Measurements from ENCODE around the gene KRT24.
"Not testable (repeated sequence)": the region's sequence is repeated elsewhere in the genome, so short reads cannot be mapped to it uniquely, and the experiment has no call there.

KRT24 gene

DNA sequence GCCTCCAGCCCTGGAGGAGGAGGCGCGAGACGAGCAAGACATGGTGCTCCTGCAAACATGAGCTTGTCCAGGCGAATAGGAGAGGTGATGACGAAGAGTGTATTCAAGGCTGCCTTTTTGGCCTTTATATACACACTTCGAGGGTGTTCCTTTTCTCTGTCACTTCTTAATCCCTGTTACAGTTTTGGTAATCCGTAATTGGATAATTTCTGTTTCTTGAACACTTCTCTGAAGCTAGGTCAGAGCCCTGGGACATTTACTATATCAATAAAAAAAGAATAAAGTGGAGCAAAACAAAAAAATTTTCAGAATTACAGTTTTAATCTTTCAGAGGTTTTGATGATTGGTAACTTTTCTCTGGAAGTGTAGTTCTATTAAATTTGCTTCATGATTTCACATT is at the start of gene KRT24:
TSS of gene KRT24 (minus strand) at position 101 of the 400 bp plus-strand sequence. CDS start at position 42, 59 bp downstream.
- no peak for DNase-seq

DNA sequence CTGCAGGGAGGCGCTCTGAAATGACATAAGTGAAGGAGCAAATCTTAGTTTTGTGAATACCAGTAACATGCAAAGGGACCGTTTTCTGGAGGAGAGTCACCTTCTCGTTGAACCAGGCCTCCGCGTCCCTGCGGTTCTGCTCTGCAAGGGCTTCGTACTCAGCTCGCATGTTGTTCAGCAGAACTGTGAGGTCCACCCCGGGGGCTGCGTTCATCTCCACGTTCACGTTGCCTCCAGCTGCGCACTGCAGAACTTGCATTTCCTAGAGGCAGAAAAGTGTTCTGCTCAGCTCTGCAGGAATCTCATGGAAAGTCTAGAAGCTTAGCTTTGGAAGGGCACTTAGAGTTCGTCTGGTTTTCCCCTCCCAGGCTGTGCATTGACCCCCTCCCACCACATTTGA is 47.5 kb upstream of the KRT24 start:
- DNase-seq, result no peak

DNA sequence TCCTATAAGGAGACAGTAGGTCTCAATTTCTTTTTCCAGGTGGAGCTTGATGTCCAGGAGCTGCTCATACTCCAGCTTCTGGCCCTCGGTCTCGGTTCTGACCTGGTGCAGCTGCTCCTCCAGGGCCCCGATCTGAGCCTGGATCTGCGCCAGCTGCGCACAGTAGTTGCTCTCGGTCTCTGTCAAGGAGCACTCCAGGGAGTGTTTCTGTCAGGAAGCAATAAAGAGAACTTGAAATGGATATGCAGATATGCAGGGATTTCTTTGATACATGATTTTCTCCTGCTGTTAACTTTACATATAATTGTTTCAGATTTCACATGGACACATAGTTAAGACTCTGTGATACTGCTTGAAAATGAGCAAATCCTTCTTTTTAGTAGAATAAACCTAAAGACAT is 46.8 kb upstream of the KRT24 start:
- DNase-seq, result no peak

DNA sequence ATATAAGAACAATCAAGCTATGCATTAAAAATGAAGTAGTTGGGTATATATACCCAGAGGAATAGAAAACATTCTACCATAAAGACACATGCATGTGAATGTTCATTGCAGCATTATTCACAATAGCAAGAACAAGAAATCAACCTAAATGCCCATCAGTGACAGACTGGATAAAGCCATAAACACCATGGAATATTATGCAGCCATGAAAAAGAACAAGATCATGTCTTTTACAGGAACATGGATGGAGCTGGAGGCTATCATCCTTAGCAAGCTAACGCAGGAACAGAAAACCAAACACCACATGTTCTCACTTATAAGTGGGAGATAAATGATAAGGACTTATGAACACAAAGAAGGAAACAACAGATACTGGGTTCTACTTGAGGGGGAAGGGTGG is 45.1 kb upstream of the KRT24 start:
- DNase-seq, result not testable (repeated sequence)

- DNase-seq, result no peak
Observed at GRCh38 chr17:40738553-40738952, 35.0 kb upstream of the KRT24 start.

DNA sequence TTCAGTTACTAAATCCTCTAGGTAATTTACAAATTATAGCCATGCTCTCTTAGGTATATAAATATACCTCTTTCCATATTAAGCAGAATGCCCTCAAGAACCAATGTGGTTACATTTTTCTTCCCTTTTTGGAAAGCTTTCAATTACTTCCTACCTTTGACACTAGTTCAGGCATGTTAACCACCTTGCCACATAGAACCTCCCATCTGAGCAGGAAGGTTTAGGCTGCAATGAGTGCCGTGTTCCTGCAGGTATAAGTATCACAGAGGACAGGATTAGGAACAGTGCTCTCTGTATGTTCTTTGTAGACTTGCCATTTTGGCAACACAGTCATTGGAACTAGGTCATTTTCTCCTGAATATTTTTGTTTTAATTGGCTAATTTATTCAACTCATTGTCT is 31.5 kb upstream of the KRT24 start:
- no peak for DNase-seq

DNA sequence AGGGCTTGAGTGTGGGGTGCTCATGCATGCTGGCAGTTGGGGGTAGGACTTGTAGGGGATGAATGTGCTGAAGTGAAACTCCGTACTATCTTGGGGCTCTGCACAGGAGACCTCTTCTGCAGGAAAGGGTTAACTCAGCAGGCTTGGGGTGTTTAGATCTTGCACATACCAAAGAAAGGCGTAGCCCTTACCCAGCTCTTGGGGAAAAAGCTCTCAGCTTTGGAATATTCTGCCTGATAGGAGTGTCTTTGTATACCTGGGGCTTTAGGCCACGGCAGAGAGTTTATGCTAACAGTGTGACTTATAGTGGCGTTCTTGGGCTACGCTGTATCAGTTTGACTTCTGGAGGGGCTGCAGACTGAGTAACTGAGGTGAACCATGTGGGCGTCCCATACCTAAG is 30.5 kb upstream of the KRT24 start:
- no peak for DNase-seq

DNA sequence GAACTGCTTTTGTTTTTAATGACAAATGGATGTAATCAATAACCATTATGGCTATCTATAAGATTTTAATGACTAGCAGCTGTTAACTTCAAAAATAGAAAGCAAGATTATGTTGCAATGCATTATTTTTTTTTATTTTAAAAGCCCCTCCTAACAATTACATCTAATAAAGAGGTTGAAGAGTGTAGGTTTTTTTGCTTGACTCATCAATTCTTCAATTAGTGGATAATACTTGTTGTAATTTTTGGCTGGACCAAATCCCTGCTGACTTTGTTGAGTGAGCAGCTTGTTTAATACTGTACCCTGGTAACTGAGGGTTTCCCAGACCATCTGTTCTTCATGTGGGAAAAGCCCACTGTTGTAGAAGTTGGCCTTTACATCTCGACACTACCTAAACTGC is 27.4 kb upstream of the KRT24 start:
- DNase-seq, result no peak

DNA sequence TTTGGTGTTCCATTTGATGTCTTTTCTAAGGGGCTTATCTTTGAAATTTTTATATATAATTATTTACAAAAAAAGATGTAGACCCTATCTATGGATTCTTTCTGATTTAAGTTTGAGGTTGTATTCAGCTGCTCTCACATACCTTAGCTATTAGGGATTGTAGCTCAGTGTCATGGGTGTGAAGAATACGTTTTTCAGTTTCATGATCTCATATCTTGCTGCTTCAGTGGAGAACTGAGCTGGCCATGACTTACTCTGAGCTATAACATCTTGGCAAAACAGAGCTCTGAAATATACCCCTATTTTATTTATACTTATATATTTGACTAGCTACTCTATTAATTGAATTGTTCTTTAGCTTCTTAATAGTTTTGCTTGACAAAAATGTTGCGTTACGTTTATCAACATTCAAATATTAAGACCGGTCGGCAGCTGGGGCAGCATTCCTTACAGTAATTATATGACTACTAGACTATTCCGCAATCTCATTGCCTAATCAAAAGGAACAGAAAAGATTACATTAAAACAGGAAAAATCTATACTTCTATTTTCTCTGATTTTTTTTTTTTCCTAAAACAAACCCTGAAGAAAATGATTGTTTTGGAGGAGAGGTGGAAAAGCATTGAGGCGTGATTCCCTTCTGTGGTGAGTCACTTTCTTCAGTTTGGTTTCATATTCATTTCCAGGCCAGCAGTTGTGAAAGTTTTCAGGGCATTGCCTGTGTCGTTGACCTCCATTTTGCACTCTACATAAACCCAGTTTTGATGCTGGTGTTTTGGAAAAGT is 24.1 kb upstream of the KRT24 start:
- no peak for DNase-seq

- DNase-seq, result peak; percentile 16
Observed at GRCh38 chr17:40726919-40727318, 23.4 kb upstream of the KRT24 start.

DNA sequence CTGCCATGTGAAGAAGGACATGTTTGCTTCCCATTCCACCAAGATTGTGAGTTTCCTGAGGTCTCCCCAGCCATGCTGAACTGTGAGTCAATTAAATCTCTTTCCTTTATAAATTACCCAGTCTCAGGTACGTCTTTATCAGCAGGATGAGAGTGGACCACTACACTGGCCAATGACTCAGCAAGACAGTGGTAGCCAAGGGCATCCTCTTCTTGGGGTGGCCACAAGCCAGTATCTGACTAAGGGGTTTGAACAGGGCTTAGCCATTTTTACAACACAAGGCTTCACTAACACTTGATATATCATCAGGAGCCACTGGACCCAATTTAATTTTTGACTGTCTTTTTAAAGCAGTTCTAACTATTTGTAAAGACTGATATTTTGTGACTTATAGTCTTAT is 21.1 kb upstream of the KRT24 start:
- no peak for DNase-seq

- no peak for DNase-seq
Observed at GRCh38 chr17:40722241-40722640, 18.7 kb upstream of the KRT24 start.

- no peak for DNase-seq
Observed at GRCh38 chr17:40720899-40721298, 17.3 kb upstream of the KRT24 start.

- no peak for DNase-seq
Observed at GRCh38 chr17:40718930-40719329, 15.4 kb upstream of the KRT24 start.

- no peak for DNase-seq
Observed at GRCh38 chr17:40717776-40718175, 14.2 kb upstream of the KRT24 start.

DNA sequence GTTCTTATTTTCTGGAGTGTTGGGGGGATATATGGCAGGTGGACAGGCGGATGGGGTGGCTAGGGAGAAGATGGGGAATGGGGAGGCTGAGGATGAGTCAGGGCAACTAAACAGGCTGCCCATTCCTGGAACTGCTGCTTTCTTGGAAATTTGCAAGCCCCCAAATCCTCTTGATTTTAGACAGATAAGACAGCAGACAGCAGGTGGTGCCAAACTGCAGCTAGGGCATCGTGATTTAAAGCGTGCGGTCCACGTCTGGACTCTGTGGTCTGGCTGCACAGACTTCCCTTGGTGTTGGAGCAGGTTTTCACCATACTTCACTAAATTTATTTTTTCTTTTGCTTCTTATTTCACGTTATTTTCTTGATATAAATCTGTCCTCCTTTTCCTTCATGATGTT is 10.9 kb upstream of the KRT24 start:
- no peak for DNase-seq

DNA sequence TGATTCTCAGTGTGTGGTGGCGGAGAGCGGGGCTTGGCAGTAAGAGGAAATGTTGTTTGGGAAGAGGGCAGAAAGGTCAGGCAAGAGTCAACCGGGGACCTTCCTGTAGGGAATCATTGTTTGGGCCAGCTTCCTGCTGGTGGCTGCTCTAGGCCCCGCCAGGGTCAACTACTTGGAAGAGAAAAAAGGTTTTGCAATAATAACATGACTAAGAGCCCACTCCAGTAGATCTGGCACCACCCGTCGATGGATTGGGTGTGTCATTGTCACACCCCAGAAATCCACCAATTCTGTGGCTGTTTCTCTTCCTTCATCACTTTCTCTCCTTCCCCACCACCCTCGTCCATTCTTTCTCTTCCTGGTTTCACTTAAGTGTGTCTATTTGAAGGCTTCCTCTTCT is 4.2 kb upstream of the KRT24 start:
- no peak for DNase-seq

DNA sequence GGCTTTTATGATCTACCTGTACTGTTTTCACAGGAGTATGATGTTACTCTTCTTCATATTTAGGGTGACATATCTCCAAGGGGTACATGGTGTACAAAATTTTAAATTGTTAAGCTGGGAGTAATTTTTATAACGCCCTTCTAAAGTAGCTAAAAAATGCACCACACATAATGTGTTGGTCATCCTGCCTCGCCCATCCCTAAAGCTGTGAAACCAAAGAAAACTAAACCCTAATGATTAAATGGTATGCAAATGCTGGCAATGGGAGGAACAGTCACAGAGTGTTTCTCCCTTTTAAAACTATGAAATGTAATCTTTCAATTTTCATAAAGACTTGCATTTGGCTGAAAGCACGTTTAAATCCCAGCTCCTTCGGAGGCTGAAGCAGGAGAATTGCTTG is 2.0 kb upstream of the KRT24 start:
- no peak for DNase-seq

- no peak for DNase-seq
Observed at GRCh38 chr17:40702271-40702670, 1.3 kb downstream of the KRT24 start.

DNA sequence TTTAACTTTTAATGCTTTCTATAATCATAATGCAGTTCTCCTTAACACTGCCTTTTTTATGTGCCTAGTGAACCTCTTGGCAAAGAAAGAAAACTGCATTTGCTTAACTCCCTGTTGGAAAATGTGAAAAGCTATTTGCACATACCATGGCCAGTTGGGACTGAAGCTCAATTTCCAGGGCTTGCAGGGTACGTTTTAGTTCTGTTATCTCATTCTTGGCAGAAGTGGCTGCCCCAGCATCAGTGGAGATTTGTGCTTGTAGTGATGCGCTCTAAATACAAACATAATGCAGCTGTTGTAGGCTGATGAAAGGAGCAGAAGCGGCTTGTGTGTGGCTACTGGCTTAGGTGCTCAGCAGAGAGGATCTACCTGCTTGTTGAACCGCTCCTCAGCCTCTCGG is 3.7 kb downstream of the KRT24 start:
- no peak for DNase-seq

DNA sequence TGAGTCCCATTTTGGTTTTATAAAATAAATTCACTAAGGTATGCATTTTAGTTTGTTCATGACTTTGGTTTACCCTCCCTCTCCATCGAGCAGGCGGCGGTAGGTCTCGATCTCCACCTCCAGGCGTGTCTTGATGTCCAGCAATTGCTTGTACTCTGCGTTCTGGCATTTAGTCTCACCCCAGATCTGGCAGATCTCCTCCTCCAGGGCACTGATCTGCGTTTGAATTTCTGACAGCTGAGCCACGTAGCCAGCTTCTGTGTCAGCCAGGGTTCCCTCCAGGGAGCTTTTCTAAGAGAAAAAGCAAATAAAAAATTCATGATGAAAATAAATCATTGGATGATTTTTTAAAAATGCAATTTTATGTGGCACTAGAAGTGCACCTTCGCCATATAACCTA is 4.2 kb downstream of the KRT24 start:
- DNase-seq, result no peak

DNA sequence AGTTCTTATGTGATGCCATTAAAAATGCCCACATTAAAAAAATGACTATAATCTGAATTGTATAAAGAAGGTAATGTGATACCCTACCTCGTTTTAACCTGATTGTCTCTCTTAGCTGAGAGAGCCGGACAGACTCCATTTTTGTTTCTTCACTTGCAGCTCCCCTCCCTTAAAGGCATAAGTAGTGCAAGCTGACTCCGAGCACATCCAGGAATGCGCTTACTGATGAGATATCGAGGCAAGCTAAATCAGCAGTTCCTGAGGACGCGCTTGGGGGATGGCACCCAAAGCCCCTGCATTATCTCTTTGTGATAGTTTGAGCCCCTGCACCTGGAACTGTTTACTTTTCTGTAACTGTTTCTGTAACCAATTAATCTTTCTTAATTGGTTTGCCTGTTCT is 6.3 kb downstream of the KRT24 start:
- DNase-seq, result no peak

DNA sequence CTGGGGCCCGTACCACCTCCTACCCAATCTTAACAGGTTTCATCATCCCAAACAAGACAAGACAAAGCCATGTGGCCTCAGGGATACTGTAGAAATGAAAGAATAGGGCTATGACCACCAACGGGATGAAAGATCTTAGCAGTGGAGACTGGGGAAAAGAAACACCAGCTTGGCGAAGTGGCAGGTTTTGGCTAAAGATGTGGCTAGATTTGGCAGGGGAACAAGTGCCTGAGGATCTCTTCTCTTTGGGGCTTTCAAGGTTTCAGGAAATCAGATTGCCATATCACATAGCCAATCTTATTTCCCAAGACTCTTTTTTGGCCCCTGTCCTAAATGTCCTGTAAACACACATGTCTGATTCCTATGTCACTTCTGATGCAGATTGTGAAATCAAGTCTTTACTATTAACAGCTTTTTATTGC is 6.9 kb downstream of the KRT24 start:
- DNase-seq, result no peak

- DNase-seq, result no peak
Observed at GRCh38 chr17:40695874-40696472, 7.6 kb downstream of the KRT24 start.

DNA sequence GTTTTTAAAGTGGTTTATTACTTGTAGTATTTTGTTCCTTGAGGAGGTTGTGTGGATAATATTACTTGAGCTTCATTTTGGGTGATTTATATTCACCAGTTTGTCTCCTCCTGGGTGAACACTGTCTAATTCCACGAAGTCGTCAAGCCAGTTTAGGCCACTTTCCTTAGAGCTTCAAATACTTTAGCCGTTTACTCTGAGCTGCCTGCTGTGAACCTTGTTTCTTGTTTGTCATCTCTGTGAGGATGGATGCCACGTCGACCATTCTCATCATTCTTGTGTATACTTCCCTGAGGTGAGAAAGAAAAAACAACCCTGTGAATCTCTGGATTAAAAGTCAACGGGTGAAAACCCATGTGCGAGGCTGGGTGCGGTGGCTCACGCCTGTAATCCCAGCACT is 9.0 kb downstream of the KRT24 start:
- no peak for DNase-seq
